Lower lobe of right lung (tissue), 2 donors: ENCODE data around the gene UNC45A. TPM values are rescaled to one million over a fixed set of nuclear protein-coding genes. Genes with fewer than 3 reads are reported as not detected.

Experiments
- ATAC-seq, 2 donors: fragments of 200-7000 bp; cut with Tn5 transposase; one replicate each; pipeline ENCODE4 v1.9.1; 2020 to 2022; ENCODE audit warnings: mild to moderate bottlenecking in 2 of 2, moderate library complexity in 2 of 2
- DNase-seq: peaks from one replicate; pipeline ENCODE4 v3.0.0-alpha.2; 2020
- H3K27ac ChIP-seq: fragments of 200-600 bp; one replicate; pipeline ENCODE4 v1.8.0; 2022
- H3K27me3 ChIP-seq: fragments of 200-600 bp; one replicate; pipeline ENCODE4 v1.8.0; 2022; ENCODE audit warnings: low read depth
- H3K36me3 ChIP-seq: fragments of 200-600 bp; one replicate; pipeline ENCODE4 v1.8.0; 2022; ENCODE audit warnings: mild to moderate bottlenecking
- H3K4me1 ChIP-seq: fragments of 200-600 bp; one replicate; pipeline ENCODE4 v1.8.0; 2022
- H3K4me3 ChIP-seq: fragments of 200-600 bp; one replicate; pipeline ENCODE4 v1.8.0; 2022; ENCODE audit warnings: mild to moderate bottlenecking
- H3K9me3 ChIP-seq: fragments of 200-600 bp; one replicate; pipeline ENCODE4 v1.8.0; 2022
- intact Hi-C: fragments of 100-400 bp; cut with DNase I; formaldehyde crosslinking; loops from one replicate; pipeline ENCODE4 v1.11.0; 2022
- total RNA-seq: library from RNA; stranded (reverse); fragmentation: NEBNext Ultra II Directional; extraction: Animal tissue kit (Norgen Biotek cat#: 25700); gene quantifications from one replicate; pipeline ENCODE4 v1.2.1, GENCODE V29; 2021
- TF ChIP-seq, protein P1 (sequence below): fragments of 200-600 bp; IDR thresholded peaks from one replicate; pipeline ENCODE4 v1.8.0; 2022; ENCODE audit warnings: antibody characterized with exemption, mild to moderate bottlenecking
- donor health status: DM: no; HTN: yes; CAD: no; lungs with severe emphysema.

UNC45A gene
- total RNA-seq, 1 donor from 2014 or later: 50.4 TPM

DNA sequence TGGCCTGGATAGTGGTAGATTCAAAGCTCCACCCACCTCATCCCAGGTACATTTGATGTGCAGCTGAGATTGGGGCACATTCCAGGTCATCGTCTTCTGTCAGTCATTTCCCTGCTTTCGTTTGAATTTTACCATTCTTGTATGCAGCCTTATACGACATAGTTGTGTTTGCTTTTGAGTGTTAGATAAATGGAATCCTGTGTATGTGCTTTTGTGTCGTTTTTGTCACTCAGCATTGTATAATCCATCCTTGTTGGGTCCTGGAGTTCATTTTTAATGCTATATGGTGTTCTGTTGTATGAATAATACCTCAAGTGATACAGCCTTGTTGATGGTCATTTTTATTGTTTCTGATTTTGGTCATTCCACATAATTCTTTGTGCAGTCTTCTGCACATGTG, 26.9 kb downstream of the UNC45A start:
- H3K36me3 ChIP-seq: peaks cover 52% of the 10 kb centered on the region
- H3K27me3 ChIP-seq: no peaks in the 10 kb centered on the region
- H3K9me3 ChIP-seq: no peaks in the 10 kb centered on the region
- no peak overlapping the region for H3K4me3 ChIP-seq
- peaks cover 10% of the 10 kb centered on the region for H3K4me1 ChIP-seq
- TF ChIP-seq, protein P1, sequence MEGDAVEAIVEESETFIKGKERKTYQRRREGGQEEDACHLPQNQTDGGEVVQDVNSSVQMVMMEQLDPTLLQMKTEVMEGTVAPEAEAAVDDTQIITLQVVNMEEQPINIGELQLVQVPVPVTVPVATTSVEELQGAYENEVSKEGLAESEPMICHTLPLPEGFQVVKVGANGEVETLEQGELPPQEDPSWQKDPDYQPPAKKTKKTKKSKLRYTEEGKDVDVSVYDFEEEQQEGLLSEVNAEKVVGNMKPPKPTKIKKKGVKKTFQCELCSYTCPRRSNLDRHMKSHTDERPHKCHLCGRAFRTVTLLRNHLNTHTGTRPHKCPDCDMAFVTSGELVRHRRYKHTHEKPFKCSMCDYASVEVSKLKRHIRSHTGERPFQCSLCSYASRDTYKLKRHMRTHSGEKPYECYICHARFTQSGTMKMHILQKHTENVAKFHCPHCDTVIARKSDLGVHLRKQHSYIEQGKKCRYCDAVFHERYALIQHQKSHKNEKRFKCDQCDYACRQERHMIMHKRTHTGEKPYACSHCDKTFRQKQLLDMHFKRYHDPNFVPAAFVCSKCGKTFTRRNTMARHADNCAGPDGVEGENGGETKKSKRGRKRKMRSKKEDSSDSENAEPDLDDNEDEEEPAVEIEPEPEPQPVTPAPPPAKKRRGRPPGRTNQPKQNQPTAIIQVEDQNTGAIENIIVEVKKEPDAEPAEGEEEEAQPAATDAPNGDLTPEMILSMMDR: no peak
- intact Hi-C loops: no loop called here
- H3K27ac ChIP-seq: no peak overlapping the region
- DNase-seq (no peak), ATAC-seq (no peak)

DNA sequence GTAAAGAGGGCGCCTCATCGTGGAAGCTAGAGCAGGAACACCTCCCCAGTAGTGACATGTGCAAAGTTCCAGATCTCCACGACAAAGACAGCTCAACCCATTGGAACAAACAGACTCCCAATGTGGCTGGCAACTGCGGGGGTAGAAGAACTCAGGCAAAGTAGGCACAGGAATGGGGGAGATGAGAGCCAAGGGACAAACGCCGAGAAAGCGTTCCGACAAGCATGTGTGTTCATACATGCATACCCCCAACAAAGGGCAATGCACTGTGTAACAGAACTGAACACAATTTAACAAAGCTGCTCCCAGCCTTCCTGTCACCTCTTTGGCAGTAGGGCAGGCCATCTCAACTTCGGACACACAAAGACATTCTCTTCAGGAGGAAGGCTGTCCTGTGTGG, 31.2 kb downstream of the UNC45A start:
- no peak overlapping the region for H3K27ac ChIP-seq
- H3K36me3 ChIP-seq: peaks cover 38% of the 10 kb centered on the region
- H3K9me3 ChIP-seq: no peaks in the 10 kb centered on the region
- DNase-seq (no peak), ATAC-seq (no peak)
- no peaks in the 10 kb centered on the region for H3K4me1 ChIP-seq
- no peaks in the 10 kb centered on the region for H3K27me3 ChIP-seq
- TF ChIP-seq, protein P1: no peak
- H3K4me3 ChIP-seq: no peak overlapping the region
- intact Hi-C loops: no loop called here

DNA sequence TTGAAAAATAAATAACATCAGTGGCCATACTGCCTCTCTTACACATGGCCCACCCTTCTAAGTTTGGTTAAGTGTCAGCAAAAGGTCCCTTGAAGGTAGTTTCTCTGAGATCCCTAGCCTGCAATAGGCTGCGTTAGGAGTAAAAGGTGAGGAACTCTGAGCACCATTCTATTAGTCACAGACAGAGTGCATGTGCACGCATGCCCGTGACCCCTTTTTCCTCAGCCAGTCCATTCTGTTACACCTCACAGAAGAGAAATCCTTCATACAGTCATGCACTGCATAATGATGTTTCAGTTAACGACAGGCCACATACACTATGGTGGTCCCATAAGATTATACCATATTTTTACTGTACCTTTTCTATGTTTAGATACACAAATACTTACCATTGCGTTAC, 32.1 kb downstream of the UNC45A start:
- TF ChIP-seq, protein P1: no peak
- Histone ChIP-seq H3K27me3 (no peaks in the 10 kb centered on the region), H3K4me1 (no peaks in the 10 kb centered on the region), H3K4me3 (no peak overlapping the region), H3K27ac (no peak overlapping the region), H3K9me3 (no peaks in the 10 kb centered on the region), H3K36me3 (peaks cover 29% of the 10 kb centered on the region)
- ATAC-seq (no peak), DNase-seq (no peak)
- intact Hi-C loops: no loop called here

DNA sequence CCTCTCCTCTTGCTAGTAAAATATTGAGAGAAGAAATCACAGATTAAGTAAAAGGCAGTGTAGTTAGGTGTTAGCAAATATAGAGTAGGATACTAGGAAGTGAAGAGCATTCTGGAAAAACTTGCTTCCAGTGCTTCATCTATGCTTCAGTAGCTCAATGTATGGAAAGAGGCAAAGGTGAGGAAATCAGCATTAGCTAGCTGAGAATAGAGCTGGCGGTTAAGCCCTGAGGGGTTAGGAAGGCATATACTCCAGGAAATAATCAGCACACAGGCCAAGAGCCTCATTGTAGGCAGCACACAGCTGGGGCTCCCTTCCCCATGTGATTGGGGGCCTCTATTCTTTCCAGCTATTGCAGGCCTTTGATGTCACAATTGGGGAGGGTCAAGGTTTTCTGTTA, 33.3 kb downstream of the UNC45A start:
- Histone ChIP-seq H3K27me3 (no peaks in the 10 kb centered on the region), H3K4me3 (no peak overlapping the region), H3K27ac (no peak overlapping the region), H3K9me3 (no peaks in the 10 kb centered on the region), H3K36me3 (peaks cover 24% of the 10 kb centered on the region), H3K4me1 (no peaks in the 10 kb centered on the region)
- TF ChIP-seq, protein P1: no peak
- intact Hi-C loops: no loop called here
- ATAC-seq: no peak
- DNase-seq: no peak

DNA sequence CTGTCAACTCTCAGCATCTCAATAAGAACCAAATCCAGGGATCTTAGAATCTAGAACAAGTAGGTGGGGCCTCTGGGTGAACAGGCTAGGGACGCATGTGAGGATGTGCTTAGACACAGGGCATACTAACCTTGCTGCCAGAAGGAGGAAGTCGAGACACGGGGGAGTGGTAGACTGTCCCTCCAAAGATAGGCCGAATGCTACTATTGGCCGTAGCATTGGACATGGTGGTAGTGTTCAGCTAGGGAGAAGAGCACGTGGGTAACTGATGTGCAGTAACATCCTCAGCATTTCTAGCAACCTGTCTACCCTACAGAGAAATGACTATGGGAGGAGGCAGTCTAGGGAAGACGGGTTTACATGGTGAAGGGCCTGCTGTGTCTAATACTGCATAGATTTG, 35.2 kb downstream of the UNC45A start:
- DNase-seq: no peak
- intact Hi-C loops: no loop called here
- TF ChIP-seq, protein P1: no peak
- Histone ChIP-seq H3K4me3 (no peak overlapping the region), H3K4me1 (no peaks in the 10 kb centered on the region), H3K27ac (no peak overlapping the region), H3K36me3 (peaks cover 16% of the 10 kb centered on the region), H3K27me3 (no peaks in the 10 kb centered on the region), H3K9me3 (no peaks in the 10 kb centered on the region)
- no peak for ATAC-seq

DNA sequence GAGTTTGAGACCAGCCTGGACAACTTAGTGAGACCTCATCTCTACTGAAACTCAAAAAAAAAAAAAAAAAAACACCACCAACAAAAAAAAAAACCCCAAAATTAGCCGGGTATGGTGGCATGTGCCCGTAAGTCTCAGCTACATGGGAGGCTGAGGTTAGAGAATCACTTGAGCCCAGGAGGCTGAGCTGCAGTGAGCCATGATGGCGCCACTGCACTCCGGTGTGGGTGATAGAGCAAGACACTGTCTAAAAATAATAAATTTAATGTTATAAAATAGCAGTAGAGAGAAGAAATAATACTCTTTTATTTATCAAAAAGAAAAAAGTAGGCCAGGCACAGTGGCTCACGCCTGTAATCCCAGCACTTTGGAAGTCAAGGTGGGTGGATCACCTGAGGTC, 37.0 kb downstream of the UNC45A start:
- Histone ChIP-seq H3K36me3 (peaks cover 3% of the 10 kb centered on the region), H3K4me1 (no peaks in the 10 kb centered on the region), H3K9me3 (no peaks in the 10 kb centered on the region), H3K4me3 (no peak overlapping the region), H3K27ac (no peak overlapping the region), H3K27me3 (no peaks in the 10 kb centered on the region)
- DNase-seq: no peak
- intact Hi-C loops: no loop called here
- ATAC-seq: no peak
- TF ChIP-seq, protein P1: no peak
